MM.1S (cell line): ENCODE data around the gene CACNB4.

Experiments
- DNase-seq: peaks from one replicate; pipeline ENCODE4 v3.0.0-alpha.2; 2015
- H2AFZ ChIP-seq: fragments of 300-600 bp; sonication (generic); 2 replicates; pipeline ENCODE4 v1.6.0; 2016; ENCODE audit warnings: antibody characterized with exemption, low read length
- H3F3A ChIP-seq: fragments of 300-600 bp; sonication (generic); 2 replicates; pipeline ENCODE4 v1.6.1; 2016; ENCODE audit warnings: mild to moderate bottlenecking, antibody characterized with exemption, low read length, moderate library complexity, mixed read lengths; ENCODE audit not compliant: insufficient read depth
- H3K27ac ChIP-seq: fragments of 300-600 bp; sonication (generic); 2 replicates; pipeline ENCODE4 v1.5.1; 2016; ENCODE audit warnings: mild to moderate bottlenecking, low read length
- H3K27me3 ChIP-seq: fragments of 300-600 bp; sonication (generic); replicated peaks from 2 replicates; pipeline ENCODE4 v1.6.0; 2016; ENCODE audit warnings: low read length; ENCODE audit not compliant: insufficient read depth
- H3K36me3 ChIP-seq: fragments of 300-600 bp; sonication (generic); replicated peaks from 2 replicates; pipeline ENCODE4 v1.6.1; 2016; ENCODE audit warnings: mild to moderate bottlenecking, low read length, mixed read lengths; ENCODE audit not compliant: insufficient read depth
- H3K4me1 ChIP-seq: fragments of 300-600 bp; sonication (generic); 2 replicates; pipeline ENCODE4 v1.6.1; 2016; ENCODE audit warnings: low read length, mixed read lengths
- H3K4me2 ChIP-seq: fragments of 300-600 bp; sonication (generic); 2 replicates; pipeline ENCODE4 v1.6.0; 2016; ENCODE audit warnings: low read depth, low read length
- H3K4me3 ChIP-seq: fragments of 300-600 bp; sonication (generic); 2 replicates; pipeline ENCODE4 v1.5.1; 2016; ENCODE audit warnings: low read length, mixed read lengths
- H3K79me2 ChIP-seq: fragments of 300-600 bp; sonication (generic); 2 replicates; pipeline ENCODE4 v1.6.1; 2016; ENCODE audit warnings: mixed run types, low read length, mixed read lengths
- H3K9ac ChIP-seq: fragments of 300-600 bp; sonication (generic); 2 replicates; pipeline ENCODE4 v1.6.1; 2016; ENCODE audit warnings: low read length, mixed read lengths
- H3K9me2 ChIP-seq: fragments of 300-600 bp; sonication (generic); replicated peaks from 2 replicates; pipeline ENCODE4 v1.6.1; 2016; ENCODE audit warnings: mild to moderate bottlenecking, low read length, mixed read lengths; ENCODE audit not compliant: insufficient read depth
- H3K9me3 ChIP-seq: fragments of 300-600 bp; sonication (generic); replicated peaks from 2 replicates; pipeline ENCODE4 v1.6.1; 2016; ENCODE audit warnings: mild to moderate bottlenecking, low read length, mixed read lengths; ENCODE audit not compliant: insufficient read depth
- H4K20me1 ChIP-seq: fragments of 300-600 bp; sonication (generic); 2 replicates; pipeline ENCODE4 v1.6.1; 2016; ENCODE audit warnings: mild to moderate bottlenecking, low read length, moderate library complexity, mixed read lengths; ENCODE audit not compliant: insufficient read depth
- EZH2 ChIP-seq: fragments of 300-600 bp; sonication (generic); optimal IDR thresholded peaks from 2 replicates; pipeline ENCODE3; 2017; ENCODE audit warnings: low read depth, mild to moderate bottlenecking, antibody characterized with exemption, low read length, mixed read lengths
- EZH2phosphoT487 ChIP-seq: fragments of 300-600 bp; sonication (generic); IDR thresholded peaks from 2 replicates; pipeline ENCODE4 v1.6.1; 2018; ENCODE audit warnings: antibody characterized with exemption, low read length
- TF ChIP-seq, protein P1 (sequence below): fragments of 300-600 bp; sonication (generic); IDR thresholded peaks from 2 replicates; pipeline ENCODE4 v1.5.1; 2016; ENCODE audit warnings: antibody characterized with exemption, low read length, mixed read lengths

CACNB4 gene

DNA sequence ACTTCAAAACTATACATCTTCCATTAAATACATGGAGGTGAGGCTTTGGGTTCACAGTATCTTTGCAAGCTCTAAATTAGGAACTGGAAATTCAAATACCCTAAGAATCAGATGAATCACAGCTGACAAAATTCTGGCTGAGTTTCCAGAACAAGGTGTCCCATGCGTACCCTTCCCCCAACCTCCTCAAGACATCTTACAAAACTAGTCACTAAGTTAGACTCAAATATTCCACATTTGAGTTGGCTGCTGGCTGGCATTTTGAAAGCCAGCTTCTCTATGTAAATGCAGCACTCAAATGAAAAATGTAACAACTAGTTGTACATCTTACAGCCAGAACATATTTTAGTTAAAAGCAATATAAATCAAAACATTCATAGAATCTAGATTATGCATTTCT, 139.6 kb downstream of the CACNB4 start:
- Histone ChIP-seq H3K9me2 (no peaks in the 10 kb centered on the region), H3K9me3 (no peaks in the 10 kb centered on the region), H3K4me1 (no peaks in the 10 kb centered on the region), H3K9ac (no peak overlapping the region), H4K20me1 (no peaks in the 10 kb centered on the region), H3K4me3 (no peak overlapping the region), H3K4me2 (no peak overlapping the region), H3F3A (no peaks in the 10 kb centered on the region), H3K27ac (no peak overlapping the region), H3K36me3 (no peaks in the 10 kb centered on the region), H2AFZ (no peak overlapping the region), H3K79me2 (no peaks in the 10 kb centered on the region), H3K27me3 (no peaks in the 10 kb centered on the region)
- DNase-seq: no peak
- TF ChIP-seq EZH2phosphoT487 (no peak), EZH2 (no peak)
- TF ChIP-seq, protein P1, sequence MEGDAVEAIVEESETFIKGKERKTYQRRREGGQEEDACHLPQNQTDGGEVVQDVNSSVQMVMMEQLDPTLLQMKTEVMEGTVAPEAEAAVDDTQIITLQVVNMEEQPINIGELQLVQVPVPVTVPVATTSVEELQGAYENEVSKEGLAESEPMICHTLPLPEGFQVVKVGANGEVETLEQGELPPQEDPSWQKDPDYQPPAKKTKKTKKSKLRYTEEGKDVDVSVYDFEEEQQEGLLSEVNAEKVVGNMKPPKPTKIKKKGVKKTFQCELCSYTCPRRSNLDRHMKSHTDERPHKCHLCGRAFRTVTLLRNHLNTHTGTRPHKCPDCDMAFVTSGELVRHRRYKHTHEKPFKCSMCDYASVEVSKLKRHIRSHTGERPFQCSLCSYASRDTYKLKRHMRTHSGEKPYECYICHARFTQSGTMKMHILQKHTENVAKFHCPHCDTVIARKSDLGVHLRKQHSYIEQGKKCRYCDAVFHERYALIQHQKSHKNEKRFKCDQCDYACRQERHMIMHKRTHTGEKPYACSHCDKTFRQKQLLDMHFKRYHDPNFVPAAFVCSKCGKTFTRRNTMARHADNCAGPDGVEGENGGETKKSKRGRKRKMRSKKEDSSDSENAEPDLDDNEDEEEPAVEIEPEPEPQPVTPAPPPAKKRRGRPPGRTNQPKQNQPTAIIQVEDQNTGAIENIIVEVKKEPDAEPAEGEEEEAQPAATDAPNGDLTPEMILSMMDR: no peak

DNA sequence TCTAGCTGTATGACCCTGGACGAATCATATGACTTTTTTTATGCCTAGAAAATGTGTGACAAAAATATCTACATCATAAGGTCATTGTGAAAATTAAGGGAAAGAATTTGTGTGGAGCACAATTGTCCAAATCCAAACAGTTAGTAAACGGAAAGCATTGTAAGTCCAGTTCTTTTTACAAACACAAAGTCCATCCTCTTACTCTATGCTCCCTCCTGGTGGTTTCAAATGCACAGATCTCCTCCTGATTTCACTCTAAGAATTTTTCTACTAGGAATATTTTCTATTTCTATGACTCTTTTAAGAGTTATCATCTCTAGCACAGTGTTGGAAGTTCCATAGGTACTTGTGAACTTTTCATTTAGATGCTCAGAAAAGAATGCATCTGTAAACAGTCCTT, 145.4 kb downstream of the CACNB4 start:
- no peaks in the 10 kb centered on the region for H4K20me1 ChIP-seq
- no peaks in the 10 kb centered on the region for H3K9me3 ChIP-seq
- H3K27ac ChIP-seq: no peak overlapping the region
- no peak overlapping the region for H3K4me3 ChIP-seq
- H3K9ac ChIP-seq: no peak overlapping the region
- no peak for DNase-seq
- H3K27me3 ChIP-seq: no peaks in the 10 kb centered on the region
- H2AFZ ChIP-seq: no peak overlapping the region
- no peaks in the 10 kb centered on the region for H3F3A ChIP-seq
- TF ChIP-seq, protein P1: peak; percentile 22; the same call in 1 of the 2 replicates
- TF ChIP-seq EZH2phosphoT487: no peak
- no peaks in the 10 kb centered on the region for H3K79me2 ChIP-seq
- H3K9me2 ChIP-seq: no peaks in the 10 kb centered on the region
- no peaks in the 10 kb centered on the region for H3K36me3 ChIP-seq
- H3K4me2 ChIP-seq: no peak overlapping the region
- H3K4me1 ChIP-seq: no peaks in the 10 kb centered on the region

DNA sequence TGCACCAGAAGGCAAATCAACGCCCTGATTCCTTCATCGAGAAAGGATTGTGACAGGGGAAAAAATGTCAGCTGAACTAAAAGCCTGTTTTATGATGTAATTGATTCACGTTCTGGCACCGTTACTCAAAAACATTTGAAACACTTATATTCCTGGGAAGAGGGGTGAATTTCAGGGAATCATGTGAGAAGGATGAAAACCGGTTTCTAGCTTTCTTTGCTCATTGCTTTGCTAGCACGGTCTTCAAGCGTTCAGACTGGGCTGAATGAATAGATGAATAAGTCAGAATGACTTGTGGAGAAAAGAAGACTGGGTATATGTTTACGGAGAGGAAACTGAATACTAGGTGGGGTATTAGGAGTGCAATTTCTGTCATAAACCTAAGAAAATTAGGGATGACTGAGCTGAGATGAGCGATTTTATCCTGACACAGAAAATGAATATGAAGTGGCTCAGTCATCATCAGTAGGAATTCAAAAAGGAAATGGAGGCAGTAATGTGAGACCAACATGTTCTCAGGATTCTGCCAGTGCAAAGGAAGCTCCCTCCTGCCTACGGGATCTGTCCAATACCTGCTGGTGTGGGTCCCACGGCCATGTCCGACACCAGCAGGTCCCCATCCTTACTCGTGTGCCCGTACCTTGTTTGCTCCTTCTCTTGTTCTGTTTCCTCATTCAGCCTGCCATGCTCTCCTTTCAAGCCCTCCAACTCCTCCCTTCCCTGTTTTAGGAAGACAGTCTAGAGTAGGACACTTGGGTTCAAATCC, 146.0 kb downstream of the CACNB4 start:
- TF ChIP-seq, protein P1: no peak
- TF ChIP-seq EZH2phosphoT487 (no peak), EZH2 (no peak)

More for the DNA sequence above, 146.0 kb downstream of the CACNB4 start:
- no peak for DNase-seq
- no peaks in the 10 kb centered on the region for H4K20me1 ChIP-seq
- no peaks in the 10 kb centered on the region for H3K9me2 ChIP-seq
- no peaks in the 10 kb centered on the region for H3K27me3 ChIP-seq
- no peaks in the 10 kb centered on the region for H3K9me3 ChIP-seq
- no peak overlapping the region for H2AFZ ChIP-seq
- H3F3A ChIP-seq: no peaks in the 10 kb centered on the region
- no peaks in the 10 kb centered on the region for H3K36me3 ChIP-seq
- no peaks in the 10 kb centered on the region for H3K79me2 ChIP-seq
- no peak overlapping the region for H3K4me3 ChIP-seq
- no peaks in the 10 kb centered on the region for H3K4me1 ChIP-seq
- no peak overlapping the region for H3K27ac ChIP-seq
- no peak overlapping the region for H3K4me2 ChIP-seq
- H3K9ac ChIP-seq: no peak overlapping the region
